HG03135 (cell line): Measurements from ENCODE around the gene TPM1.

Source experiments
- ATAC-seq: cut with Tn5 transposase; IDR thresholded peaks from one replicate; pipeline ENCODE4 v1.9.1; 2021; ENCODE audit warnings: mild to moderate bottlenecking, moderate library complexity; ENCODE audit not compliant: unreplicated experiment

Gene TPM1

DNA sequence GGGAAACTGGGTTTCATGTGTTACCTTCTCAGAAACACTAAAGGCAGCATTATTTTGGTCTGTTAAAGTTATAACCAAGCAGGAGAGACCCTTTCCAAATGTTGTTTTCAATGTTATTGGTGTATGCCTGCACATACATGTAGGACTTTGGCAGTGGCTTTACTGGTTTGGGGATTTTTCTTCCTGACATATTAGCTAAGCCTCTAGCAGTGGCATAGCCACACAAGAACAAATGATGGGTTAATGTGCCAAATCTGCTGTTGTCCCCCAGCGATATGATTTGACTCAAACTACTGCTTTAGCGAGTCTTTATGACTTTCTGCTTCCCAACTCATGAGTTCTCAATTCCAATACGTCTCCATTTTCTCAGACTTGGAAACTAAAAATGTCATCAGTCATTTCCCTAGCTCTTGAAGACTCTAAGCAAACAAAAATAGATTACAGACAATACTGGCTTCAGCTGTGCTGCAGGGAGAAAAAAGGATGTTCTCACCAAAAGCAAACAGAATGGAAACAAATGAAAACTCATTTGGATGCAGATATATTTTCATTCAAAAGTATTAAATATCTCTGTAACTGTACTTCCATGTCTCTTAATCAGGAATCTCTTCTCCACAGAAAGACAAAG, 29.6 kb downstream of the TPM1 start:
- no peak for ATAC-seq

DNA sequence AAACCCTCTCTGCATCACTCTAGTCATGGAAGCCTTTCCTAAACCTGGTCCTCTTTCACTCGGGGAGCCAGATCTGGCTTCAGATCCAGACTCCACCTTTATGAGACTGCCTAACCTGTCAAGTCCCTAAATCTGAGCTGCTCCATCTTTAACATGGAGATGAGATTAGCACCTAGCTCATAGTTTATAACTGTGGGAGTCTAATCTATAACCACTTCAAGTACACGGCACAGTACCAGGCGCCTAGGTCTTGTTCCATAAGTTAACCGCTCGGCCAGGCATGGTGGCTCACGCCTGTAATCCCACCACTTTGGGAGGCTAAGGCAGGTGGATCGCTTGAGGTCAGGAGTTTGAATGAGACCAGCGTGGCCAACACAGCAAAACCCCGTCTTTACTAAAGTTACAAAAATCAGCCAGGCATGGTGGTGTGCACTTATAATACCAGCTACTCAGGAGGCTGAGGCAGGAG, 30.3 kb downstream of the TPM1 start:
- ATAC-seq: no peak

DNA sequence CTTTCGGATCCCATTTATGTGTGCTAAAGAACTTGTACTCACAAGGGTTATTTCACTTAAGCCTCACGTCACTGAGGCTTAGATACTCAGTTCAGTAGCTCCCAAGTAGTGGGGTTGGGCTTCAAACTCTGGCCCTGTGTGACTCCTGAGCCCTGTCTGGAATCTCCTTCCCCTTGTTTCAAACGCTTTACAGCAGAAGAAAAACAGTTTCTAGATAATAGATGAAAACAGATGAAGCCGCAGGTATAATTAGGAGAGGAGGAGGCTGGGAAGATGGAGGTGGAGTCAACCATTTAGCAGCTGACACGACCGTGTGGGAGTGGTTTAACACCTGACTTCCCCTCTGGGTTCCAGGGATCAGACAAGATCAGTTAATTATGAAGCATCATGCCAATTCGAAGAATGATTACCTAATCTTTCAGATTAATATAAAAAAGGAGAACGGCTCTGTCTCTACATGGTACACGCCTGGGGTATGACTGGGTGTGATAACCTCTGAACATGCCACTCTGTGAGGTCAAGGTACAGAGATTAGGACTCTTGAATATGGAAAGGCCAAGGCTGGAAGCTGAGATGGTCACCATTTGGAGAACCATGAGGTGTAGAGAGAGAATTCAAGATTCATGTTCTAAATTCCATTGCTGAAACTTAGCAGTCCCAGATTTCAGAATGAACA, 31.1 kb downstream of the TPM1 start:
- no peak for ATAC-seq

DNA sequence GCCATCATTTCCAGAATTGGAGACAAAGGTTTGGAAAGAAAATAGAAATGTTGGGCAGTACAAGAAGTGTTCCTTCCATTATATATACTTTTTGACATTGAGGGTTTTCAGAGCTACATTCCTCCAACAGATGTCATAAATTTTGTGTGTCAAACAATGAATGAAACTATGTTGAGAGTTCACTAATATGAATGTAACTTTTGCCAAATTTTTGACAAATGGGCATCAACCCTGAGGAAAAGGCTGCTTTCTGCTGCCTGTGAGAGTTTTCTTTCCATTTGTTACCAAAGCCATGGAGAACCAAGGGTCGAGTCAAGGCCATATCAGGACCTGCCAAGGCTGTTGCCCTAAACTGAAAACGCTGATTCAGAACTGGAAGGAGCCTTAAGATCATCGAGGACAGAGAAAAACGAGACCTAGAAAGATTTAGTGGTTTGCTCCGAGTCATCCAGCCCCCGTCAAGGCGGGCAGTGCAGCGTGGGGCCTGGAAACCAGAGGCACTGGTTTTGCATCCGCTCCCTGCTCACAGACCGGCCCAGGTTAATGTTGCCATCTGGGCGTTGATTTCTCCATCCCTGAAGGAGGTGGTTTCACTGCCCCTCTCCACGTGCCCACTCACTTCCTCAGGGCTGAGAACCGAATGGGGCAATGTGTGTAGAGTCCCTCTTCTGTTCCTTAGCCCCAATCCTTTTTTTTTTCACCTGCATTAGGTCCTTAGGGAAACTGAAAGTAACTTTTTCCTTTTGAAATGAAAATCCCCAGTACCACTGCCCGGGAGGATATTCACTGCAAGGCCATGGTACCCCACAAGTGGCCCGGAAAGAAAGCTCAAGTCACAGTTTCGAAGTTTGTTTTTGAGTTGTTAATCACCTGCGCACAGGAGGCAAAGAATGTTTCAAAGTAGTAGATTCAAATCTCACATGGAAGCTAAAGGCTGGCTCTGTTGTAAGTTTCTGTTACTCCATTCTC, 32.8 kb downstream of the TPM1 start:
- ATAC-seq: no peak

- ATAC-seq: no peak
Observed at GRCh38 chr15:63075984-63076713, 33.6 kb downstream of the TPM1 start.

DNA sequence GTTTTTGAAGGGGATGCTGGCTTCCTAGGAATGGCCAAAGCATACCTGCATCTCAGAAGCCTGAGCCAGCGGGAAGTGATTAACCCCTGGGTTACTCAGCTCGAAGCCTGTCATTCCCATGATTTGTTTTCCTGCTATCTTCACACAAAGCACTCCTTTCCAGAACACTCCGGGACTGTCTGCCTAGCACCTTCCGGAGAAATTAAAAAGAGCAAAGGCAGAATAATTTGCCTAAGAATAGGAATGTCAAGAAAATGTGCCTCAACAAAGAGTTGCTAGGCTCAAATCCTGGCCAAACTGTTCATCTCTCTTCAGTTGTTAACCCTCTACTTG, 34.1 kb downstream of the TPM1 start:
- no peak for ATAC-seq

DNA sequence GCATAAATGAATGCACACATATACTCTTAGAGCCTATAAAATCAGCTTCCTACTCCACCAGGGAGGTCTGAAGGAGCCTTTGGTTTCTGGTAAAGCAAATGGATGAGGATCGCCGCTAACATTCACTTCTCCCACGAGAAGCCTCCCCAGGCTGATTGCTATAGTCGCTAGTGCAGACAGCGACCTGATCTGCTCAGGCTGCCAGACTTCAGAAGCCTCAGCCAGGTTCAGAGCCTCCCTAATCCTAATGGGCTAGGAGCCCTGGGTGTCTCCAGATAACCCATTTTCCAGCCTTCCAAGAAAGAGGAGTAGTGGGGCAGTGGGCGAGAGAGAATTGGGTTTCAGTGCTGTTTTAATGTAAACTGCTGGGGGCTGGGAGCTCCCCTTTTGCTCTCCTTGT, 35.4 kb downstream of the TPM1 start:
- no peak for ATAC-seq

- ATAC-seq: no peak
Observed at GRCh38 chr15:63079947-63080626, 37.5 kb downstream of the TPM1 start.

GRCh38 chr15:63080634-63081250, 38.2 kb downstream of the TPM1 start:
- ATAC-seq: no peak

- ATAC-seq: no peak
Observed at GRCh38 chr15:63082366-63082765, 39.8 kb downstream of the TPM1 start.

GRCh38 chr15:63083044-63083443, 40.5 kb downstream of the TPM1 start:
- no peak for ATAC-seq

GRCh38 chr15:63083541-63083940, 41.0 kb downstream of the TPM1 start:
- no peak for ATAC-seq

DNA sequence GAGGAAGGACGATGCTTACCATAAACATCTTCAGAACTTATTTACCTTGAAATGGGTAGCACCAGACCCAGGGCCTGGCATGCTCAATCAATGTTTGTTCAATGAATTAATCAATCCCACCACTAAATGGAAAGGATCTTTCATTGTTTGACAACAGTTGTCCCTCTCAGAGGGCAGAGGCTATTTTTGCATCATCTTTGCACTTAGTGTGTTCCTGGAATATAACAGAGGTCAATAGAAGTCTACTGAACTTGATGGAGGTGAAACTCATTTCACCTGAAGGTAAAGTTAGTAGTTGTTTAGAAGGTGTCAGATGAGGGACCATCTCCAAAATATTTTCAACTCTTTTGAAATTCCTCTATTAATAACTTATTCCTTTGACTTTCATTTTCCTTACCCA, 42.3 kb downstream of the TPM1 start:
- no peak for ATAC-seq

DNA sequence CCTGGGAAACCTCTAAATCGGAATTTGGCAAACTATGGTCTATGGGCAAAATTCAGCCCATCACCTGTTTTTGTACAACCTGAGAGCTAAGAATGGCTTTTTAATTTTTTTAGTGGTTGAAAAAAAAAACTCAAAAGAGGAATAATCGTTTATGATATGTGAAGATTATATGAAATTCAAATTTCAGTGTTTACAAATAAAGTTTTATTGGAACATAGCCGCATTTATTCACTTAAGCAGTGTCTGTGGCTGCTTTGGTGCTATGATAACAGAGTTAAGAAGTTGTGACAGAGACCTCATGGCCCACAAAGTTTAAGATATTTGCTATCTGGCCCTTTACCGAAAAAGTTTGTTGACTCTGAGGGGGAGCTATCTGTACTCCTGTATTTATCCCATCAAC, 42.7 kb downstream of the TPM1 start:
- no peak for ATAC-seq

DNA sequence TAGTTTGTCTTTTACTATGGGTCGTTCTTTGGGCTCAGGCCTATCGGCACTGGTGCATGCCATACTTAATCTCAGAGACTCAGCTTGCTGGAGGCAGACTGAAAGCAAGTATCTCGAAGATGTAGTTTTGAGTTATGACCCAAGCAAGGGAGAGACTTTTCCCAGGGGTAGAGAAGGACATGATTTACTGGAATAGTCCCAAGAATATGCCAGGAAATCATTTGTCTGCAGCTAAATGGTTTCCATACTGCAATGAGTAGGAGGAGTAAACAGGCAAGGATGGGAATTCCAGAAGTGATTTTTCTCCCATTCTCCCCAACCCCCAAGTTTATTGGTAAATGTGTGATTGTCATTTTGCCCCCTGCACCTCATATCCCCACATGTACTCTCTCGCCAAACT, 43.7 kb downstream of the TPM1 start:
- no peak for ATAC-seq

GRCh38 chr15:63086947-63087346, 44.4 kb downstream of the TPM1 start:
- ATAC-seq: no peak

GRCh38 chr15:63088533-63089245, 46.1 kb downstream of the TPM1 start:
- ATAC-seq: no peak

DNA sequence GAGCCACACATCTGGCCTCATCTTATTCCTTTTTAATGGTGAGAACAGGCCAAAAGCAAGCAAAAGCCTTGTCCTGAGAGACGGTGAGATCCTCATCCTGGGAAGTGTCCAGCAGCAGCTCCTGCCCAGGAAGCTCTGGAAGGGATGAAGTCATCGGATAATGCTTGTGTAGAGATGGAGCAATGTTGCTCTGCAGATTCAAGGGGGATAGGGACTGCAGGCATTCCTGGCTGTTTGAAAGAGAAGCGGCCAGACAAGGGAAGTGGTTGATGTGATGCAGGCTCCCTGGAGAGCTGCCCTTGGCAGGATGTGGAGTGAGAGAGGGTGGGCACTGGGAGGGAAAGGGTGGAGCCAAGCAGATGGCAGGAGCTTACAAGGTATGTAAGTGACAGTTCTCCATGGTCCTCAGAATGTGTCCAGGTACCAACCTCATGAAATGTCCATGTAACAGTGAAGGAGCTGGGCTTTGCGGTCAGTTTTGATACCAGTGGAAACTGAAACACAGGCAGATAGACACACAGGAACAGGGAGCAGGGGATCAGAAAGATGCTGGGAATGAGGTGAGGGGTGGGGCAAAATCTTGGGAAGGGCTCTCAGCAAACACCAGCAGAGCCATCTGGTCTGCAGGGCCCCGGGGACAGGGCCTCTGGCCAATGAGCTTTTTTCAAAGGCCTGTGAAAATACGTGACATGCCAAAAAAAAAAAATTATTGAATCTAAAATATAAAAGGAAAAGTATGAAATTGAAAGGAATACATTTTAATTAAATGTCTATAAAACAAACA, 46.9 kb downstream of the TPM1 start:
- ATAC-seq: no peak

- no peak for ATAC-seq
Observed at GRCh38 chr15:63090472-63090871, 47.9 kb downstream of the TPM1 start.
